NCI-H1694 (cell line): ENCODE data around the gene OR4D11.
"Not testable (repeated sequence)": the region's sequence is repeated elsewhere in the genome, so short reads cannot be mapped to it uniquely, and the experiment has no call there.

Source experiments
- DNase-seq: peaks from one replicate; lab custom pipeline; 2025; lab: John Stamatoyannopoulos, UW

Gene OR4D11

DNA sequence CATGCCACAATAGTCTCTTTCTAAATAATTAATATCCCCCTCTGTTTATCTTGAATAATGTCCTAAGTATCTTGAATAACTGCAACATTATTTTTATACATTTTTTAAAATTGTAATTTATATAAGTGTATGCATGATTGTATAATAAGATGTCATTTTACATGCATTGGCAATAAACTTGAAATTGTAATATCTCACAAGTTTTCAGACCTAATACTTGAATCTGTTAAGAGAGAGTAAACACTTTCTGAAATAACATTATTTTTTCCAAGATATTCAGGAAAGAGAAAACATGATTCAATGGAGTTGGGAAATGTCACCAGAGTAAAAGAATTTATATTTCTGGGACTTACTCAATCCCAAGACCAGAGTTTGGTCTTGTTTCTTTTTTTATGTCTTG, at the start of gene OR4D11:
Gene OR4D11, plus strand, starts transcription at position 301 of the 400 bp plus-strand sequence. Its CDS starts 0 bp downstream, at position 301.
- DNase-seq: no peak

DNA sequence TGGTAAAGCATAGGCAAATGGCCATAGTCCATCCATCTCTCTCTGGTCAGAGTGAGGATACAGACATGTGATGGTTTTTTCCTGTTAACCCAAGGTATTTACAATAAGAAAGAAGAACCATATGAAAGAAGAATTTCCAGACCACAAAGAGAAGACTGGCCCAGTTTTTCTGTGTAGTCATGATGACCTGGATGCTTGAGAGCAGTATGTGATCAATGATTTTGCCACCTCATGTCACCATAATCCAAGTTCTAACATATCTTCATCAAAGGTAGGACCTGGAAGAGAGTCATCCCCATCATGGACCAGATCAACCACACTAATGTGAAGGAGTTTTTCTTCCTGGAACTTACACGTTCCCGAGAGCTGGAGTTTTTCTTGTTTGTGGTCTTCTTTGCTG, 46.7 kb upstream of the OR4D11 start, which contains the start of gene OR4D6:
Gene OR4D6, plus strand, starts transcription at position 301 of the 400 bp plus-strand sequence. Its CDS starts 0 bp downstream, at position 301.
- no peak for DNase-seq

DNA sequence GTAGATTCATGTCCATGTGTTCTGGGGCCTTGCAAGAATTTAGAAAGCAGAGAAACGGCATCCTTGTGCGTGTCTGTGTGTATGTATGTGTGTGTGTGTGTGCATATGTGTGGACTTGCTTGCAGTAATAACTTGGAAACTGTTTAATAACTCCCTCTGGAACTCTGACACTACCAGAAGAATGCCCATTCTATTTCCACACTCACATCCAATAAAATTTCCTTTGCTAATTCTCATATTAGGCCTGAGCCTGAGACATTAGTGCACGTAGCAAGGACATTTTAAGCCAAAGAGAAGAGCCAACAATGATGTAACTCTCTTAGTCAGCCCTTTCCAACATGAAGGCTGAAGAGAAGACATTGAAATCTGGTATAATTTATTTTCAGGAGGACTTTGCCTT, 43.5 kb upstream of the OR4D11 start:
- DNase-seq: no peak

DNA sequence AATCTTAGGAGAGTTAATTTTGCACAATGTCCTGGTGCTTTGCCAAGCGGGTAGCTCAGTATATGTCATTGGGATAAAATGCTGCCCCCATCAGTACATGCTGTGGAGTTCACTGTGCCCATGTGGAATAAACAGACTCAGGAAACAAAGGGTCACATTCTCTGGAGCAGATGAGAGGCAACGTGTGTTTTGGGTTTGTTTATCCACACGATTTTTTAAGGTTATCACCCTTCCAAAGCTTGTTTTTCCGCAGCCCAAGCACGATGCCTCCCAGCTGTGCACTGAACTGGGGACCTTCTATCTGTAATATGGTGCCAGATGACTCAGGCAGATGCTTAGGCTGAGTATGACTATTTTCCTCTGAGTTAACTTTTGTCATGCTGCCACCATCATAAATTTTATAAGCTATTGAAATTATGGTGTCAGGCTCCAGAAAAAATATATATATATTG, 40.2 kb upstream of the OR4D11 start:
- no peak for DNase-seq

DNA sequence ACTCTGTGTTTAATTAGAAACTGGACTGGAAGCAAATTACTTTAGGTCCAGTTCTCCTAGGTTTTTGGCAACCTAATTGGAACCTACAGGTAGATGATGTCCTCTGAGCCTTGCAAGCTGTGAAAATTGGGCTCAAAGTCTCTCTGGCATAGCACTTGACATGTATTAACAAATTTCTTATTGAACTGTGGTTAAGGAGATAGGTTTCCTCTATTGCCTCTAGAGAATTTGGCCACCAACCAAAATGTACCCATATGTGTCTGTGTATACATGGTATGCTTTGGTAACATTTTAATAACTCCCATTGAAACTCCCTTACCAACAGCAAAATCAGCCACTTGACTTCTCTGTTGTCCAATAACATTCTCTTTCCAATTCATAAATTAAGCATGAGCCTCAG, 30.4 kb upstream of the OR4D11 start, which contains the start of gene OR4D10:
Gene OR4D10, plus strand, starts transcription at position 301 of the 400 bp plus-strand sequence. CDS start 4,115 bp downstream, outside the sequence.
- no peak for DNase-seq

DNA sequence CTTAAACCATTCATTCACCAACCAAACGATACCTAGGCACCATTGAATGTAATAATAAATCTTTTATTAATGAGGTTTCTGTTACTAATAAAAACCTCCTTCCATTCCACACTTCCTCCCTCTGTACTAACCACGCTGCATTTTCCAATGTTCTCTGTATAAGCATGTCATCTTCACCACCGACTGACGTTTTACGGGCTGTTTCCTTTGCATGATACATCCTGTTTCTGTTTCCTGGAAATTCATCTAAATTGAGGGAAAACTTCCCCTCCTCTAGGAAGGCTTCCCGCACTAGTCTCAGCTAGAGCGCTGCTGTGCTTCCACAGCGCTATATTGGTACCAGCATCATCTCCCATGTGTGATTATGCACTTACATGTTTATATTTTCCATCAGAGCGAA, 28.2 kb upstream of the OR4D11 start:
- DNase-seq: no peak

DNA sequence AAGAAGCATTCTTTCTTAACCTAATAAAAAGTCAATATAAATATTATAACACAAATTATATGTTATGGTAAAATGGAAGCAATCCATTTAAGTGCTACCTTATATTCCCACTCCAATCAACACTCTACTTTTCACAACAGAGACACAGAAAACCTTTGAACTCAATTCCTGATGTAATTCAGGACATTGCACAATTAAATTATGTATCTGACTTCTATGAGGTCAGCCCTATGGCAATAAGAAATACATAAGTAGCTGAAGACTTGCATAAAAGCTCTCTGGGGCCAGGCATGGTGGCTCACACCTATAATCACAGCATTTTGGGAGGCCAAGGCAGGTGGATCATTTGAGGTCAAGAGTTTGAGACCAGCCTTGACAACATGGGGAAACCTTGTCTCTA, 23.5 kb upstream of the OR4D11 start:
- DNase-seq: no peak

DNA sequence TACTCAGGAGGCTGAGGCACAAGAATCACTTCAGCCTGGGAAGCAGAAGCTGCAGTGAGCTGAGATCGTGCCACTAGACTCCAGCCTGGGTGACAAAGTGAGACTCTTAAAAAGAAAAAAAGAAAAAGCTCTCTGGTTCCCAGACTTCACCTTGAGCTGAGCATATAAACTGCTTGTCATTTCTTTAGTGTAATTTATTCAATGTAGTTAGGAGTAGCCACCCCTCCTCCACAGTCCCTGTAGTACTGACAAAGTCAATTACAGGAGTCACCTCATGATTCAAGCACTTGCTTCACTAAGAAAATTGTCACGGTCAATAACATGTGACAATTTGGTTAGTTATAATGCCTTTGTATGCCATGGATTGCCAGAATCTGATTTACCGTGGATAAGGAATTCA, 23.0 kb upstream of the OR4D11 start:
- no peak for DNase-seq

DNA sequence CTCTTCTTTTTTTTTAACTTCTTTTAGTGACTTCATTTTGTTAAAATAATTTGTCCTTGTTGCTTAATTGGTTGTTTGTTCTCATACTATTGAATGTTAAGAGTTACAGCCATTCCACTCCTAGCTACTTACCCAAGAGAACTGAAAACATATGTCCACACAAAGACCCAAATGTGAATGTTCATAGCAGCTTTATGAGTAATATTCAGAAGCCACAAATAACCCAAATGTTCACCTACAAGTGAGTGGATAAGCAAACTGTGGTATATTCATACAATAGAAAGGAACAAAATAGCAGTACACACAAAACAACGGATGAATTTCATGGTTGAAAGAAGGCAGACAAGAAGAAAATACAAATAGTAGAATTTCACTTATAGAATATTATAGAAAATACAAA, 1.4 kb upstream of the OR4D11 start:
- DNase-seq: no peak

DNA sequence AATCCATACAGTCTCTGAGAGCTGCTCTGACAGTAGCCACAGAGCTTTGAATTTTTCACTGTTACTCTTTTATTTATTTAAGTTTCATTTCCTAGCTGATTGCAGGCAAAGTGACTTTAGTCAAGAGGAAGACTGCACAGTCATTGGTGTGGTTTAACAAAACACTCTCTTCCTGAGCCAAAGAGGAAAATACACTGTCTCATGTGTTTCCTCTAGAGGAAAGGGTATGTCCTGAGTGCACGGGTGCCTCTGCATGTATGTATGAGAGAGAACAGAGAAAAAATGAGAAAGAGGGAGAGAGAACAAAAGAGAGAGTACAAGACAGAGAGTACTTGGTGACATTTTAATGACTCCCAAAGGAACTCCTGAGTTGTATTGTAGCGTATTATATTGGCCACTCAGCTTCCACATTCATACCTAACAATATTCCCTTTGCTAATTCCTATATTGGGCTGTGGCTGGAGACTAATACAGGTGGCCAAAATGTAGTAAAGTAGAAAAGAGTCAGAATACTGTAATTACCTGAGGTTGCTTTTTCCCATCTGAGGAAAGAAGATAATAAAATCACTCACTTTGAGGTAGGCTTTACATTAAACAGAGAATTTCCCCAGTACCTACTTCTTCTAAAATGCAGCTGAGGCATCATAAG, 7.7 kb downstream of the OR4D11 start, which contains the start of gene OR4D9:
Gene OR4D9, plus strand, starts transcription at position 599 of the 649 bp plus-strand sequence. CDS start 3,374 bp downstream, outside the sequence.
- no peak for DNase-seq

DNA sequence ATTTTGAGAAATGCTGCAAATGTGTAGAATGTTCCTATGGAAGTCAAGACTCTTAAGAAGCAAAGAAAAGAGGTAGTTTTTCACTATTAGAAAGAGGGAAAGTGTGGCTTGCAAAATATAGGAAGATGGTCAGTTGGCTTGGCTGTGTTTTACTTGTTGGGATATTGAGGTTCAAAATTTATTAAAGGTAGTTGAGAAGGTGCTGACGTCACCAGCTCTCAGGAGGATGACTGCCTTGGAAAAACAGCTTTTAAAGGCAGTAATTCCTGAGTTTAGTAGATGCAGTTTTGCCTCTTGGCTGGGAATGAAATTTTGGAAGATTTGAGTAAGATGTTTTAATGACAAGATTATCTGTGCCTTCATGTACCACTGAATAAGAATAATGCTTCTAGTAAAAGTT, 8.3 kb downstream of the OR4D11 start:
- DNase-seq: no peak

DNA sequence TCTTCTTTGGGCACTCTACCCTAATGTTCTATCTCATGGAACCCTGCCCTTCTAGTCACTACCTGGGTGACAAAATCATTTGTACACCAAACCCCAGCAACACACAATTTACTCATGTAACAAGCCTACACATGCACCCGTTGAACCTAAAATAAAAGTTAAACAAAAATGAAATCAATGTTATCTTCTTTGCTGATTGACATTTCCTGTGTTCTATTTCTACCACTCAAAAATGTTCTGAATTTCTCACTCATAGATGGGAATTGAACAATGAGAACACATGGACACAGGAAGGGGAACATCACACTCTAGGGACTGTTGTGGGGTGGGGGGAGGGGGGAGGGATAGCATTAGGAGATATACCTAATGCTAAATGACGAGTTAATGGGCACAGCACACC, 16.8 kb downstream of the OR4D11 start:
- DNase-seq: not testable (repeated sequence)

DNA sequence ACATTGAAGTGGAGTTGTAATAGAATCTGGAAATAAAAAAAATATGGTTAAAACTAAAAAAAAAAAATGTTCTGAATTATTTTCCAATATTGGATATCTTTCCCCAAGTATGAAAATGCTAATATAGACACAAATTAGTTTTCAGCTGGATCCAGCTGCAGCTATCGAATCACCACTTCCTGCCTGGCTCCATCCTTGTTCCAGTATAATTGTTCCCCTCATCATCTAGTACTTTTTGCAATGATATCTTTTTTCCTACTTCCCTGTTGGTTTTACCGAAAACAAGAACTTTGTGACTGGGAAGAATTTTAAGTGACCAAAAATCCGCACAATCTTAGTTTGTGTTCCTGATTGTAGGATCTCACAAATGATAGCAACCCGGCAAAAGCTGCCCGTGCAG, 17.4 kb downstream of the OR4D11 start:
- no peak for DNase-seq

DNA sequence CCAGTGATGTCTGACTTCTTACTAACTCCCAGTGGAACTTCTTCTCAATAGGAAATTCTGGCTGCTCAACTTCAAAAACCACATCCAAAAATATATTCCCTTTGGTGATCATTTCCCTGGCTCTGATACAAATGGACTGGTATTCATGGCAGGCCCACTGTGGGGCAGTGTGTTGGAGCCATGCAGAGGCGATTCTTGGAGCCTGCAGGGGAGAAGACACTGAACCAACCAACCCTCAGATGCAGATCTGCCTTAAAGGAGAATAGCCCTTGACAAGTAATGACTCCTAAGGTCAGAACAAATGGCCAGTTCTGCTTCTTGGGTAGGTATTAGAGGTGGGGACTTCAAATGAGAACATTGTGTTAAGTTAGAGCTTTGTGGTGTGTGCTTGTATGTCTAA, 20.2 kb downstream of the OR4D11 start:
- DNase-seq: no peak

DNA sequence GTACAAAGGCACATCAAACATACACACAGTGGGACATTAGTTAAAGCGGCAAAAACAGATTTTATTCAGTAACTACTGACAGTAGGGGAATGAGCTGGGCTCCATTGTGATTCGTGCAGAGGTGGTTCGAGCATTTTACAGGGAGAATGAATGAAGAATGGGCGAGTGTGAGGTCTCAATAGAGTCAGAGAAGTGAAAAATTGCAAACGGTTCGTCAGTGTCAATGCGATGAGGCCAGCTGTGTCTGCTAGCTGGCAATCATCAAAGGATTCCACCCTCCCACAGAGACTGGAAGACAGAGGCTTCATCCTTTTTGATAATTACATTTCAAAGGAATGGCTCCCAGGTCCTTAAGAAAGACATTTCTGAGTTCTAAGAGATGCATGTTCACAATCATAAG, 25.3 kb downstream of the OR4D11 start:
- DNase-seq: no peak

DNA sequence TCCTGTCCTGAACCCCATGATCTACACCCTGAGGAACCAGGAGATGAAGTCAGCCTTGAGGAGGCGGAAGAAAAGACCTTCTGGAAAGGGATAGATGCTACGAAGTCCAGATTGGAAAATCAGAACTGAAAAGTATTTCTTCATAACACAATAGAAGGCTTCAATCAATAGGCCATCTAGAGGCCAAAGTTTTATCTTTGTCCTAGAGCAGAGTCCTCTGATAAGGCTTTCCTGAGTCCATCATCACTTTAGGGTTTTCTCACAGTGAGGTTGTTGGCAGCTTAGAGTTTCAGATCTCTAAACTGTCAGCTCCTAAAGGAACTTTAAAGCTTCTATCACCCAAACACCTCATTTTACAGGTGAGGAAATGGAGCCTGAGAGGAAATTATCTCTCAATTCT, 29.2 kb downstream of the OR4D11 start:
- no peak for DNase-seq

DNA sequence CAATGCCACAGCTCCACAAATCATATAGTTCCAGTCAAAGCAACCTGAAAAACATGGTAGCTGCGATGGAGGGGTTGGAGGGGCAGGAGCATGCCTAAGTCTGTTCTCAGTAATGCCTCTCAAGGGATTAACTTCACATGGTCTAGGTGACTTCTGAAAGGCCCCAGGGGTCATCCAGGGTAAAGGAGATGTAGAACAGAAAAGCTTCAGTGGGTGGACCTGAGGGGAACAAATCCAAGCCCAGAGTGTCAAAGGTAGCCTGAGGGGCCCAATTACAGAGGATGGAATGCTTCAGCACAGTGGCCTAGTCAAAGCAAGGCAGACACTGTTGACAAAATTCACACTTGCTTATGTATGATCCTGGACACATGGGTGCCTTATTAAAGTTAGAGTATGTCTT, 31.3 kb downstream of the OR4D11 start:
- no peak for DNase-seq

DNA sequence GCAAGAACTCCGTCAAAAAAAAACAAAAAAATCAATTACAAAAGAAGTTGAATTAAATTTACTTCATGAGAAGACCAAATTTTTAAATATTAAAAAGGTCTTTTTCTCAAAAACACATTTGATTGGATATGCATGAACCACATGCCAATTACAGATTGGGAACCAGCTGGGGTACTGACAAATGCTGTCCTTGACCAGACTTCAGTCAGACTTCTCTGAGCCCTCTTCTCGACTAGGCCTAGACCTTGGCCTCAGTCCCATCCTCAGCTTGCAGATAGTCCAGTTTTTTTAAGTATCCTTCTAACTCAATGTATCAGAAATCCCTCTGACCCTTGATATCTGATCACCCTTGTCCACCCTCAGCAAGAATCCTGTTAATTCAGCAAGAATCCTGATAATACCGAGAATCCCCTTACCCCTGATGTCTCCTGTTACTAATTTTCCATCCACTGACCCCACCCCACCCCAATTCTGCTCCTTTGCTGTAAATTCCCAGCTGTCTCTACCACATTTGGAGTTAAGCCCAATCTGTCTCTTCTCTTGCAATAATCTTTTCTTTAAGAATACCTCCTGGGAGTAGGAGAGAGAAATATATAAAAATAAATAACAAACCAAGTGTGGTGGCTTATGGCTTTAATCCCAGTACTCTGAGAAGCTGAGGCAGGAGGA, 38.9 kb downstream of the OR4D11 start:
- DNase-seq: no peak

DNA sequence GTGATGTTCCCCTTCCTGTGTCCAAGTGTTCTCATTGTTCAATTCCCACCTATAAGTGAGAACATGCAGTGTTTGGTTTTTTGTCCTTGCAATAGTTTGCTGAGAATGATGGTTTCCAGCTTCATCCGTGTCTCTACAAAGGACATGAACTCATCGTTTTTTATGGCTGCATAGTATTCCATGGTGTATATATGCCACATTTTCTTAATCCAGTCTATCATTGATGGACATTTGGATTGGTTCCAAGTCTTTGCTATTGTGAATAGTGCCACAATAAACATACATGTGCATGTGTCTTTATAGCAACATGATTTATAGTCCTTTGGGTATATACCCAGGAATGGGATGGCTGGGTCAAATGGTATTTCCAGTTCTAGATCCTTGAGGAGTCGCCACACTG, 40.3 kb downstream of the OR4D11 start:
- DNase-seq: not testable (repeated sequence)

DNA sequence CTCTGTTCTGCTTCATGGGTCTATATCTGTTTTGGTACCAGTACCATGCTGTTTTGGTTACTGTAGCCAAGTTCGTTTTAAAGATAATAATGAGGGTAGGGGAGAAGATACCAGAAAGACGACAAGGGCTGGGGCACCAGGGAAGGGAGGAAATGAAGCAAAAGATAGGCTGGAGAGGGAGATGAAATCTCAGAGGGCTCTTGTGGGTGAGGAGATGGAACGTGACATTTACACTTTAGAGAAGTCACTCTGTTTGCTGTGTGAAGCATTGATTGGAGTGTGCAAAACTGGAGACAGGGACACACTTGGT, 41.4 kb downstream of the OR4D11 start:
- DNase-seq: no peak

DNA sequence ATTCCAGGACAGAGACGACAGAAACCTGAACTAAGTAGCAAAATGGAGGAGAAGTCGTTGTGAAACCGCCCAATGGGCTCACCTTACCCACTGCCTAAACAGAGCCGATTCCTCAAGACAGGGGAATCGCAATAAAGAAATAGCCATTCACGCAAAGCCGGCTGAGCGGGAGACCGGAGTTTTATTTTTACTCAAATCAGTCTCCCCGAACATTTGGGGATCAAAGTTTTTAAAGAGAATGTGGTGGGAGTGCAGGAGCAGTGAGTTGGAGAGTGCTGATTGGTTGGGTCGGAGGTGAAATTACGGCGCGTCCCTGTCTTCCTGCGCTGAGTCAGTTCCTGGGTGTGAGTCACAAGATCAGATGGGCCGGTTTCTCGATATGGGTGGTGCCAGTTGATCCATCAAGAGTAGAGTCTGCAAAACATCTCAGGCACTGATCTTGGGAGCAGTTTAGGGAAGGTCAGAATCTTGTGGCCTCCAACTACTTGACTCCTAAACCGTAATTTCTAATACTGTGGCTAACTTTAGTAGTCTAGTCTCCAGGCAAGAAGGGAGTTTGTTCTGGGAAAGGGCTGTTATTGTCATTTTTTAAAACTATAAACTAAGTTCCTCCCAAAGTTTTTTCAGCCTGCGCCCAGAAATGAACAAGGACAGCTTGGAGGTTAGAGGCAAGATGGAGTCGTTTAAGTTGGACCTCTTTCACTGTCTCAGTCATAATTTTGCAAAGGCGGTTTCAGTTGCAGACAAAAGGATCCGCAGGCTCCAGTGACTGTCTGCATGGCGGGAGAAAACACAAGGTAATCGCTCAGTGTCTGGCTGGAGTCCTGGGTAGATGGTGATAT, 42.0 kb downstream of the OR4D11 start:
- DNase-seq: no peak

DNA sequence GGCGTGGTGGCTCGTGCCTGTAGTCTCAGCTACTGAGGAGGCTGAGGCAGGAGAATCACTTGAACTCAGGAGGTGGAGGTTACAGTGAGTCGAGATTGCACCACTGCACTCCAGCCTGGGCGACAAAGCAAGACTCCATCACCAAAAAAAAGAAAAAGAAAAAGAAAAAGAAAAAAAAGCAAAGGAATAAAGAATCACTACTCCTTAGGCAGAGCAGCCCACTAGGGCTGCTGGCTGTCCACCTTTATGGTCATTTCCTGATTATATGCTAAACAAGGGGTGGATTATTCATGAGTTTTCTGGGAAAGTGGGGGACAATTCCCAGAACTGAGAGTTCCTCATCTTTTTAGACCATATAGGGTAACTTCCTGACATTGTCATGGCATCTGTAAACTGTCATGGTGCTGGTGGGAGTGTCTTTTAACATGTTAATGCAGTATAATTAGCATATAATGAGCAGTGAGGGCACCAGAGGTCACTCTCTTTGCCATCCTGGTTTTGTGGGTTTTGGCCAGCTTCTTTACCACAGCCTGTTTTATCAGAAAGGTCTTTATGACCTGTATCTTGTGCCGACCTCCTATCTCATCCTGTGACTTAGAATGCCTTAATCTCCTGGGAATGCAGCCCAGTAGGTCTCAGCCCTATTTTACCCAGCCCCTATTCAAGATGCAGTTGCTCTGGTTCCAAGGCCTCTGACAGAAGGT, 44.4 kb downstream of the OR4D11 start:
- not testable (repeated sequence) for DNase-seq
